A549 (cell line): ENCODE measurements around the gene ZSCAN16. TPM values are rescaled to one million over a fixed set of nuclear protein-coding genes. Genes with fewer than 3 reads are reported as not detected.
A peak's percentile ranks its signal among the peaks of the same experiment; 100 is the strongest.

Experiments
- ATAC-seq, 2 experiments: fragments of 200-7000 bp in 1 of 2; fragments of >200 bp in 1 of 2; cut with Nextera tagmentation in 1 of 2; cut with Tn5 transposase in 1 of 2; 3 replicates each; pipeline versions ENCODE4 v1.8.0 to v1.9.1; 2018 to 2020; ENCODE audit warnings: mild to moderate bottlenecking in 1 of 2, moderate library complexity in 1 of 2
- CTCF ChIA-PET: fragments of 300-600 bp; sonication (Branson Sonifier 250); formaldehyde crosslinking; extraction: SDS; loops from one replicate; lab custom pipeline; 2021; ENCODE audit warnings: antibody characterized with exemption, inconsistent platforms; lab: Yijun Ruan, JAX
- POLR2A ChIA-PET: fragments of 350-600 bp; formaldehyde crosslinking; extraction: SDS; loops from one replicate; lab custom pipeline; 2021; ENCODE audit warnings: antibody characterized with exemption, inconsistent platforms; lab: Yijun Ruan, JAX
- DNase-seq, 2 experiments: peaks; one replicate each; pipeline versions ENCODE4 v3.0.0 to v3.0.0-alpha.2; 2011 to 2016; ENCODE audit warnings: low read depth in 1 of 2, low spot score in 1 of 2
- FAIRE-seq: peaks from 2 replicates; lab custom pipeline; 2011; peaks lifted over from hg19 to GRCh38; lab: Jason Lieb, UNC
- H3K27ac ChIP-seq, 2 experiments: fragments of >200 bp; sonication (Bioruptor Twin); formaldehyde crosslinking; 3 replicates each; pipeline ENCODE4 v1.5.1; 2016 to 2017
- H3K4me1 ChIP-seq: fragments of >200 bp; sonication (Bioruptor Twin); formaldehyde crosslinking; 3 replicates; pipeline ENCODE4 v1.6.1; 2016
- H3K4me2 ChIP-seq: fragments of >200 bp; sonication (Bioruptor Twin); formaldehyde crosslinking; 3 replicates; pipeline ENCODE4 v1.6.1; 2016
- H3K4me3 ChIP-seq: fragments of >200 bp; sonication (Bioruptor Twin); formaldehyde crosslinking; 3 replicates; pipeline ENCODE4 v1.5.1; 2016
- H3K9me3 ChIP-seq: fragments of >200 bp; sonication (Bioruptor Twin); formaldehyde crosslinking; 3 replicates; pipeline ENCODE4 v1.6.1; 2016
- EHF ChIP-seq: fragments of 250-450 bp; sonication (Bioruptor Pico); IDR thresholded peaks from 2 replicates; pipeline ENCODE4 v1.5.0; 2020; ENCODE audit warnings: mild to moderate bottlenecking
- EHMT2 ChIP-seq: fragments of 200-600 bp; sonication (generic); IDR thresholded peaks from 2 replicates; pipeline ENCODE4 v1.6.1; 2016; ENCODE audit warnings: antibody characterized with exemption, low read depth, mild to moderate bottlenecking, moderate library complexity
- EP300 ChIP-seq, 2 experiments: fragments of >200 bp; sonication (Bioruptor Twin); formaldehyde crosslinking; IDR thresholded peaks; 2 replicates in 1 of 2; 3 replicates in 1 of 2; pipeline ENCODE4 v1.6.1; 2016 to 2017
- FOXS1 ChIP-seq: fragments of 250-450 bp; sonication (Bioruptor Pico); IDR thresholded peaks from 2 replicates; pipeline ENCODE4 v1.5.0; 2020; ENCODE audit warnings: mild to moderate bottlenecking, moderate library complexity
- HDAC2 ChIP-seq: fragments of 200-600 bp; sonication (generic); IDR thresholded peaks from 2 replicates; pipeline ENCODE4 v1.6.1; 2016
- HES2 ChIP-seq: fragments of >200 bp; sonication (Bioruptor Twin); formaldehyde crosslinking; IDR thresholded peaks from 2 replicates; pipeline ENCODE4 v1.6.1; 2016
- HOXB5 ChIP-seq: fragments of 250-450 bp; sonication (Bioruptor Pico); IDR thresholded peaks from 2 replicates; pipeline ENCODE4 v1.5.0; 2020; ENCODE audit warnings: mild to moderate bottlenecking, moderate library complexity
- JUN ChIP-seq, 2 experiments: fragments of >200 bp; sonication (Bioruptor Twin); formaldehyde crosslinking; IDR thresholded peaks; 2 replicates in 1 of 2; 3 replicates in 1 of 2; pipeline ENCODE4 v1.6.1; 2016 to 2017
- KDM5A ChIP-seq: fragments of 200-600 bp; sonication (generic); IDR thresholded peaks from 2 replicates; pipeline ENCODE4 v1.6.1; 2016; ENCODE audit warnings: antibody characterized with exemption, mild to moderate bottlenecking
- MAFK ChIP-seq: fragments of 450-650 bp; IDR thresholded peaks from 2 replicates; pipeline ENCODE4 v1.6.1; 2014; ENCODE audit not compliant: partially characterized antibody
- MAZ ChIP-seq: fragments of 150-350 bp; IDR thresholded peaks from 2 replicates; pipeline ENCODE4 v1.6.1; 2014; ENCODE audit warnings: antibody characterized with exemption, low read depth, low read length, borderline replicate concordance
- MYC ChIP-seq: IDR thresholded peaks from 2 replicates; pipeline ENCODE4 v1.6.1; 2012; ENCODE audit warnings: mild to moderate bottlenecking, inconsistent platforms, low read length, improper control_type of control experiment, borderline replicate concordance
- NPAS2 ChIP-seq: fragments of 250-450 bp; sonication (Bioruptor Pico); IDR thresholded peaks from 2 replicates; pipeline ENCODE4 v1.8.0; 2022; ENCODE audit warnings: mild to moderate bottlenecking, moderate library complexity, borderline replicate concordance
- POLR2AphosphoS2 ChIP-seq: conservative IDR thresholded peaks from 2 replicates; pipeline ENCODE4 v1.6.1; 2012; ENCODE audit warnings: low read length, improper control_type of control experiment, inconsistent platforms
- RAD21 ChIP-seq, 2 experiments: fragments of >200 bp in 1 of 2; sonication (Bioruptor Twin) in 1 of 2; formaldehyde crosslinking in 1 of 2; IDR thresholded peaks in 1 of 2; conservative IDR thresholded peaks in 1 of 2; 2 replicates in 1 of 2; 3 replicates in 1 of 2; pipeline ENCODE4 v1.6.1; 2012 to 2018; ENCODE audit warnings: inconsistent platforms in 1 of 2
- RFX5 ChIP-seq: fragments of 450-650 bp; IDR thresholded peaks from 2 replicates; pipeline ENCODE4 v1.7.1; 2014; ENCODE audit warnings: antibody characterized with exemption, mild to moderate bottlenecking, moderate library complexity
- TP53 ChIP-seq: fragments of 250-450 bp; sonication (Bioruptor Pico); IDR thresholded peaks from 2 replicates; pipeline ENCODE4 v1.5.0; 2021; ENCODE audit warnings: mild to moderate bottlenecking, moderate library complexity
- ZC3H11A ChIP-seq: fragments of 450-650 bp; IDR thresholded peaks from 2 replicates; pipeline ENCODE4 v1.6.1; 2014; ENCODE audit warnings: antibody characterized with exemption, mild to moderate bottlenecking
- ZFP36 ChIP-seq: fragments of 450-650 bp; IDR thresholded peaks from 2 replicates; pipeline ENCODE4 v1.6.1; 2014; ENCODE audit warnings: borderline replicate concordance; ENCODE audit not compliant: partially characterized antibody
- ZSCAN20 ChIP-seq: fragments of 250-450 bp; sonication (Bioruptor Pico); IDR thresholded peaks from 2 replicates; pipeline ENCODE4 v1.8.0; 2022; ENCODE audit warnings: mild to moderate bottlenecking, moderate library complexity
- WGBS: methylation state at CpG from one replicate; pipeline ENCODE4 v1.1.6; 2017; ENCODE audit errors: missing lambda C conversion rate; 5-methylcytosine and 5-hydroxymethylcytosine counted together
- polyA plus RNA-seq, 4 experiments: library from polyadenylated mRNA; depleted of rRNA in 3 of 4; stranded (reverse); fragments of >200 nt; fragmentation: RNase III in 1 of 4; extraction: RNeasy Plus Mini Kit Qiagen cat#74134 plus additional on column Dnase treatment in 1 of 4; gene quantifications; 2 replicates in 3 of 4; 3 replicates in 1 of 4; pipeline ENCODE4 v1.2.3, GENCODE V29; 2011 to 2017

The ZSCAN16 gene
- polyA plus RNA-seq, 2 of the 4 experiments (the other 2 are of a cell fraction) = 5.7 to 6.0 TPM

- FAIRE-seq (no peak), ATAC-seq (no peak), DNase-seq (no peak)
- no peaks in the 10 kb centered on the region for H3K4me1 ChIP-seq
- no peak for TF ChIP-seq ZSCAN20
- no peak for TF ChIP-seq HES2
- no peak for TF ChIP-seq RFX5
- no peak for TF ChIP-seq EHF (CRISPR knock-in tag)
- TF ChIP-seq ZC3H11A = no peak
- peak; percentile 69 for TF ChIP-seq MAFK
- TF ChIP-seq TP53 (CRISPR knock-in tag) = no peak
- no peak for TF ChIP-seq EP300 (IDR thresholded peaks at IDR 0.05)
- H3K4me2 ChIP-seq = no peak overlapping the region
- H3K9me3 ChIP-seq = peaks cover 38% of the 10 kb centered on the region
- CTCF ChIA-PET = no interaction called here
- no peak overlapping the region for H3K27ac ChIP-seq
- no peak overlapping the region for H3K4me3 ChIP-seq
- POLR2A ChIA-PET = interaction anchor here (0.7 kb wide), 1 partner anchor 11 kb away, joined by 4 read pairs; the partner anchor contains the start of gene ZKSCAN8
- WGBS = 92% methylated on average over 2 of the region's 2 CpGs
Measured at GRCh38 chr6:28152531-28152930, 28.1 kb downstream of the ZSCAN16 start.

DNA sequence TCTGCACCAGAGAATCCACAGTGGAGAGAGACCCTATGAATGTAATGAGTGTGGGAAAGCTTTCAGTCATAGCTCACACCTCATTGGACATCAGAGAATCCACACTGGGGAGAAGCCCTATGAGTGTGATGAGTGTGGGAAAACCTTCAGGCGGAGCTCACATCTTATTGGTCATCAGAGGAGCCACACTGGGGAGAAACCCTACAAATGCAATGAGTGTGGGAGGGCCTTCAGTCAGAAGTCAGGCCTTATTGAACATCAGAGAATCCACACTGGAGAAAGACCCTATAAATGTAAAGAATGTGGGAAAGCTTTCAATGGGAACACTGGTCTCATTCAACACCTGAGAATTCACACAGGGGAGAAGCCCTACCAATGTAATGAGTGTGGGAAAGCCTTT lies 29.1 kb downstream of the ZSCAN16 start:
- no peaks in the 10 kb centered on the region for H3K4me1 ChIP-seq
- POLR2A ChIA-PET = interaction anchor here (1.4 kb wide), 1 partner anchor 12 kb away, joined by 6 read pairs; the partner anchor contains the start of gene ZKSCAN8
- no peak overlapping the region for H3K27ac ChIP-seq
- H3K9me3 ChIP-seq = peaks cover 38% of the 10 kb centered on the region
- H3K4me2 ChIP-seq = no peak overlapping the region
- CTCF ChIA-PET = interaction anchor here (1.0 kb wide), 1 partner anchor 20 kb away, joined by 3 read pairs; no protein-coding TSS in a partner anchor
- TF ChIP-seq ZFP36 (no peak), EHMT2 (no peak), TP53 (CRISPR knock-in tag) (no peak), MAZ (no peak), FOXS1 (CRISPR knock-in tag) (no peak), JUN (IDR thresholded peaks at IDR 0.05) (no peak)
- peak in 1 of 2 experiments; percentile 16 for DNase-seq
- ATAC-seq = no peak
- no peak overlapping the region for H3K4me3 ChIP-seq
- 100% methylated on average over 1 of the region's 1 CpG for WGBS
- no peak for FAIRE-seq

DNA sequence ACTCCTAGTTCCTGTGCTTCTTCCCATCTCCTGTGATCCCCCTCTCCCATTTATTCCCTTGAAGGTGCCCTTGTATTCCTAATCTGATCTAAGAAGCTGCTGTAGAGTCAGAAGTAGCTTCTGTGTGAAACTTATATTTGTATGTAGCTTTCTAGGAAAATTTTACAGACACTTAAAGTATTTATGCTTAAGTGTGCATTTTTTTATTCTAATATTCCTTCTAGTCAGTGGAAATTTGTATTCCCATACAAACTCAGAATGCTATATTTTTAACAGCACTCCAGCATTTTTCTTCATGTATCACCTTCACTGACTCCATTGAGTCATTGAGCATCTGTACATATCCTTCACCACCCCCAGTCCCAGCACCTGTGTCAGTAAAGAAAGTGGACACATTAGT lies 29.9 kb downstream of the ZSCAN16 start:
- no peak for FAIRE-seq
- no peak for TF ChIP-seq MYC
- peak; percentile 32 for TF ChIP-seq MAFK
- TF ChIP-seq HDAC2 = no peak
- H3K27ac ChIP-seq = no peak overlapping the region
- H3K4me1 ChIP-seq = no peaks in the 10 kb centered on the region
- peaks cover 38% of the 10 kb centered on the region for H3K9me3 ChIP-seq
- ChIA-PET CTCF (no interaction called here), POLR2A (interaction anchor here (0.6 to 1.4 kb wide), 2 partner anchors 13 to 91 kb away, joined by 4 to 6 read pairs; partner anchors contain the start of gene ZKSCAN8)
- DNase-seq = no peak
- H3K4me2 ChIP-seq = no peak overlapping the region
- ATAC-seq = no peak
- H3K4me3 ChIP-seq = no peak overlapping the region

DNA sequence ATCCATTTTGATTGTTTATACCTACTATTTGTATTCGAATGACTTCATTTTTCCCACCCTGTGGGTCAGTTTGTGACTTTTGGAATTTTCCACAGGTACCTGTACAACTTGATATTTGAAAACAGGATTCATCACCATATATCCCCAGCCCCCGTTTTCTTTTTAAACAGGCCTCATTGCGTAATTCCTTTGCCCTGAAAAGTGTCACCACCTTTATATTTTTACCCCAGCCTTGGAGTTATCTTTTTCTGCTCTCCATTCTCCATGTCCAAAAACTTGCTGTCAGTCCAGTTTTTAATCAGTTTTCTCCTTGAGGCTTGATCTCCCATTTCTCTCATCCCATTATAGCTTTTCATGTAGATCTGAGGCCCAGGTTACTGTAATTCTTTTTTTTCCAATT lies 33.9 kb downstream of the ZSCAN16 start:
- DNase-seq = no peak
- ATAC-seq = no peak
- H3K27ac ChIP-seq = no peak overlapping the region
- POLR2A ChIA-PET = no interaction called here
- TF ChIP-seq HOXB5 (CRISPR knock-in tag) = no peak
- TF ChIP-seq NPAS2 (CRISPR knock-in tag) = no peak
- TF ChIP-seq KDM5A = no peak
- no peak for TF ChIP-seq JUN (IDR thresholded peaks at IDR 0.05)
- no peak for TF ChIP-seq HES2
- no peak for TF ChIP-seq MYC
- TF ChIP-seq RAD21 (conservative IDR thresholded peaks at IDR 0.05 in 1 of 2, IDR thresholded peaks at IDR 0.05 in 1 of 2) = no peak
- TF ChIP-seq POLR2AphosphoS2 = no peak
- TF ChIP-seq, all 56 proteins: peak for 0
- CTCF ChIA-PET = no interaction called here
- no peak overlapping the region for H3K4me3 ChIP-seq
- whole genome bisulfite sequencing = 94% methylated on average over 3 of the region's 3 CpGs
- no peak overlapping the region for H3K4me2 ChIP-seq
- H3K4me1 ChIP-seq = no peaks in the 10 kb centered on the region
- FAIRE-seq = no peak
- H3K9me3 ChIP-seq = peaks cover 20% of the 10 kb centered on the region
